Mesenchymal stem cell (in vitro differentiated cells and primary cell): ENCODE measurements around the gene RABGAP1L.

Experiments used
- DNase-seq: peaks from one replicate; pipeline ENCODE4 v3.0.0-alpha.2; 2013
- H2AFZ ChIP-seq: one replicate; pipeline ENCODE4 v1.6.1; 2013; ENCODE audit warnings: low read depth, mild to moderate bottlenecking, control low read depth, inconsistent platforms, low read length, moderate library complexity
- H2AK5ac ChIP-seq: 2 replicates; pipeline ENCODE4 v1.6.1; 2013; ENCODE audit warnings: low read length, moderate library complexity, mild to moderate bottlenecking, inconsistent platforms; ENCODE audit not compliant: severe bottlenecking
- H2BK120ac ChIP-seq: one replicate; pipeline ENCODE4 v1.6.1; 2013; ENCODE audit warnings: low read depth, mild to moderate bottlenecking, inconsistent platforms, low read length, moderate library complexity
- H2BK12ac ChIP-seq, 2 experiments: one replicate each; pipeline ENCODE4 v1.6.1; 2013; ENCODE audit warnings: inconsistent platforms in 2 of 2, low read length in 2 of 2, mild to moderate bottlenecking in 2 of 2, moderate library complexity in 2 of 2, control low read depth in 1 of 2
- H2BK15ac ChIP-seq: one replicate; pipeline ENCODE4 v1.6.1; 2013; ENCODE audit warnings: mild to moderate bottlenecking, low read depth, inconsistent platforms; ENCODE audit not compliant: poor library complexity, severe bottlenecking
- H2BK5ac ChIP-seq: 2 replicates; pipeline ENCODE4 v1.6.1; 2013; ENCODE audit warnings: low read depth, mild to moderate bottlenecking, low read length, control low read depth, inconsistent platforms; ENCODE audit not compliant: poor library complexity, severe bottlenecking
- H3K14ac ChIP-seq, 2 experiments: one replicate each; pipeline ENCODE4 v1.6.1; 2013; ENCODE audit warnings: inconsistent platforms in 2 of 2, low read length in 2 of 2, control low read depth in 1 of 2, mild to moderate bottlenecking in 1 of 2, moderate library complexity in 1 of 2
- H3K18ac ChIP-seq, 2 experiments: one replicate each; pipeline ENCODE4 v1.6.1; 2013; ENCODE audit warnings: inconsistent platforms in 2 of 2, low read length in 2 of 2, control low read depth in 1 of 2, low read depth in 1 of 2, mild to moderate bottlenecking in 1 of 2
- H3K23ac ChIP-seq, 2 experiments: one replicate each; pipeline ENCODE4 v1.6.1; 2013; ENCODE audit warnings: inconsistent platforms in 2 of 2, low read length in 2 of 2, mild to moderate bottlenecking in 2 of 2, moderate library complexity in 2 of 2, control low read depth in 1 of 2
- H3K27ac ChIP-seq: 2 replicates; pipeline ENCODE4 v1.5.1; 2013; ENCODE audit warnings: mild to moderate bottlenecking, moderate library complexity, low read length, control low read depth, inconsistent platforms; ENCODE audit not compliant: poor library complexity, severe bottlenecking
- H3K27me3 ChIP-seq, 2 experiments: 2 replicates each; pipeline versions ENCODE4 v1.6.1 to v1.7.0; 2013; ENCODE audit warnings: low read length in 2 of 2, mild to moderate bottlenecking in 2 of 2, moderate library complexity in 2 of 2, control low read depth in 1 of 2, inconsistent platforms in 1 of 2; ENCODE audit not compliant: control insufficient read depth in 1 of 2, insufficient read depth in 1 of 2
- H3K36me3 ChIP-seq, 2 experiments: 2 replicates each; pipeline versions ENCODE4 v1.6.1 to v1.7.0; 2013; ENCODE audit warnings: low read length in 2 of 2, control low read depth in 1 of 2, inconsistent platforms in 1 of 2, low read depth in 1 of 2, mild to moderate bottlenecking in 1 of 2; ENCODE audit not compliant: insufficient read depth in 2 of 2, control insufficient read depth in 1 of 2
- H3K4ac ChIP-seq, 2 experiments: one replicate each; pipeline ENCODE4 v1.6.1; 2013; ENCODE audit warnings: inconsistent platforms in 2 of 2, low read length in 2 of 2, mild to moderate bottlenecking in 2 of 2, moderate library complexity in 2 of 2, control low read depth in 1 of 2, low read depth in 1 of 2
- H3K4me1 ChIP-seq: 2 replicates; pipeline ENCODE4 v1.6.1; 2013; ENCODE audit warnings: low read depth, low read length, control low read depth; ENCODE audit not compliant: control insufficient read depth, insufficient read depth
- H3K4me2 ChIP-seq: 2 replicates; pipeline ENCODE4 v1.6.1; 2013; ENCODE audit warnings: low read length, mild to moderate bottlenecking, inconsistent platforms; ENCODE audit not compliant: poor library complexity, severe bottlenecking
- H3K4me3 ChIP-seq, 2 experiments: 2 replicates each; pipeline versions ENCODE4 v1.5.1 to v1.7.0; 2013; ENCODE audit warnings: low read length in 2 of 2, mild to moderate bottlenecking in 2 of 2, control low read depth in 1 of 2, low read depth in 1 of 2; ENCODE audit not compliant: insufficient read depth in 1 of 2
- H3K79me1 ChIP-seq: replicated peaks from 2 replicates; pipeline ENCODE4 v1.6.1; 2013; ENCODE audit warnings: mild to moderate bottlenecking, control low read depth, low read length, inconsistent platforms; ENCODE audit not compliant: poor library complexity, severe bottlenecking
- H3K9ac ChIP-seq: 2 replicates; pipeline ENCODE4 v1.7.0; 2013; ENCODE audit warnings: mild to moderate bottlenecking, low read length, moderate library complexity
- H3K9me3 ChIP-seq: 2 replicates; pipeline ENCODE4 v1.7.0; 2013; ENCODE audit warnings: mild to moderate bottlenecking, low read length; ENCODE audit not compliant: control insufficient read depth
- H4K8ac ChIP-seq: one replicate; pipeline ENCODE4 v1.6.1; 2013; ENCODE audit warnings: inconsistent platforms, mild to moderate bottlenecking, low read length, moderate library complexity
- H4K91ac ChIP-seq: one replicate; pipeline ENCODE4 v1.6.1; 2013; ENCODE audit warnings: mild to moderate bottlenecking, low read length, inconsistent platforms
- WGBS: methylation state at CpG from one replicate; pipeline ENCODE4 v1.1.7; 2013; ENCODE audit warnings: mixed read lengths; 5-methylcytosine and 5-hydroxymethylcytosine counted together

The RABGAP1L gene

GRCh38 chr1:174274884-174275283 lies 115.6 kb downstream of the RABGAP1L start:
- DNase-seq: no peak
- Histone ChIP-seq H2BK5ac (no peak overlapping the region), H3K9me3 (no peaks in the 10 kb centered on the region), H3K14ac (no peak overlapping the region), H3K4me3 (no peak overlapping the region), H3K23ac (no peak overlapping the region), H2AFZ (no peak overlapping the region), H2BK15ac (no peak overlapping the region), H2AK5ac (no peak overlapping the region), H3K9ac (no peak overlapping the region), H3K4ac (no peak overlapping the region), H2BK12ac (no peak overlapping the region), H4K8ac (no peak overlapping the region), H4K91ac (no peak overlapping the region), H3K4me1 (no peaks in the 10 kb centered on the region), H3K18ac (no peak overlapping the region), H3K27me3 (no peaks in the 10 kb centered on the region), H3K4me2 (no peak overlapping the region), H3K36me3 (no peaks in the 10 kb centered on the region), H2BK120ac (no peak overlapping the region), H3K79me1 (no peaks in the 10 kb centered on the region), H3K27ac (no peak overlapping the region)
- no CpG with 5 or more reads among the region's 2 CpGs for WGBS

GRCh38 chr1:174276087-174276486 lies 116.8 kb downstream of the RABGAP1L start:
- Histone ChIP-seq H3K23ac (no peak overlapping the region), H3K79me1 (no peaks in the 10 kb centered on the region), H4K8ac (no peak overlapping the region), H3K9ac (no peak overlapping the region), H3K36me3 (peaks cover 3% of the 10 kb centered on the region in 2 experiments), H2BK15ac (no peak overlapping the region), H2BK12ac (no peak overlapping the region), H3K4me1 (no peaks in the 10 kb centered on the region), H3K4me3 (no peak overlapping the region), H3K4me2 (no peak overlapping the region), H3K9me3 (no peaks in the 10 kb centered on the region), H3K27ac (no peak overlapping the region), H2BK5ac (no peak overlapping the region), H2BK120ac (no peak overlapping the region), H4K91ac (no peak overlapping the region), H2AFZ (no peak overlapping the region), H3K18ac (no peak overlapping the region), H2AK5ac (no peak overlapping the region), H3K4ac (no peak overlapping the region), H3K27me3 (no peaks in the 10 kb centered on the region), H3K14ac (no peak overlapping the region)
- WGBS: 100% methylated on average over 1 of the region's 1 CpG
- DNase-seq: no peak

GRCh38 chr1:174284052-174284451 lies 124.7 kb downstream of the RABGAP1L start:
- Histone ChIP-seq H3K4me3 (no peak overlapping the region), H2BK120ac (no peak overlapping the region), H4K91ac (no peak overlapping the region), H3K23ac (no peak overlapping the region), H3K79me1 (peaks cover 4% of the 10 kb centered on the region), H2AFZ (no peak overlapping the region), H3K14ac (no peak overlapping the region), H2AK5ac (no peak overlapping the region), H3K4ac (no peak overlapping the region), H2BK5ac (no peak overlapping the region), H3K4me2 (no peak overlapping the region), H3K27me3 (no peaks in the 10 kb centered on the region), H2BK12ac (no peak overlapping the region), H3K9ac (no peak overlapping the region), H4K8ac (no peak overlapping the region), H3K4me1 (no peaks in the 10 kb centered on the region), H3K18ac (no peak overlapping the region), H3K36me3 (peaks cover 6 to 14% of the 10 kb centered on the region in 2 experiments), H3K9me3 (peaks cover 23% of the 10 kb centered on the region), H3K27ac (no peak overlapping the region), H2BK15ac (no peak overlapping the region)
- no peak for DNase-seq
- WGBS: no CpG with 5 or more reads among the region's 2 CpGs

GRCh38 chr1:174286042-174286441 lies 126.7 kb downstream of the RABGAP1L start:
- H3K23ac ChIP-seq: no peak overlapping the region
- H3K4me2 ChIP-seq: no peak overlapping the region
- no peak overlapping the region for H2BK15ac ChIP-seq
- peaks cover 9% of the 10 kb centered on the region for H3K79me1 ChIP-seq
- no peak overlapping the region for H3K4me3 ChIP-seq
- DNase-seq: no peak
- H3K18ac ChIP-seq: no peak overlapping the region
- no peaks in the 10 kb centered on the region for H3K4me1 ChIP-seq
- peaks cover 41% of the 10 kb centered on the region for H3K9me3 ChIP-seq
- H3K14ac ChIP-seq: no peak overlapping the region
- no peak overlapping the region for H4K8ac ChIP-seq
- H3K4ac ChIP-seq: no peak overlapping the region
- no peak overlapping the region for H2BK12ac ChIP-seq
- H2BK120ac ChIP-seq: no peak overlapping the region
- H3K36me3 ChIP-seq: peaks cover 14 to 24% of the 10 kb centered on the region in 2 experiments
- no peak overlapping the region for H3K9ac ChIP-seq
- no peak overlapping the region for H2BK5ac ChIP-seq
- no peak overlapping the region for H4K91ac ChIP-seq
- no peak overlapping the region for H3K27ac ChIP-seq
- H3K27me3 ChIP-seq: no peaks in the 10 kb centered on the region
- WGBS: 96% methylated on average over 1 of the region's 1 CpG
- H2AFZ ChIP-seq: no peak overlapping the region
- no peak overlapping the region for H2AK5ac ChIP-seq
